K562 (cell line): ENCODE measurements around the gene TXNRD1. TPM values are rescaled to one million over a fixed set of nuclear protein-coding genes. Genes with fewer than 3 reads are reported as not detected.

Experiments used
- ATF1 ChIP-seq, 2 experiments: fragments of 450-650 bp in 1 of 2; IDR thresholded peaks; 2 replicates each; pipeline ENCODE4 v1.6.1; 2016; ENCODE audit warnings: missing compliant biosample characterization in 1 of 2, missing genetic modification characterization in 1 of 2
- CEBPG ChIP-seq, 3 experiments: fragments of 200-800 bp in 1 of 3; sonication (Bioruptor generic) in 1 of 3; sonication (generic) in 1 of 3; formaldehyde crosslinking in 1 of 3; IDR thresholded peaks in 2 of 3; conservative IDR thresholded peaks in 1 of 3; 2 replicates each; pipeline versions ENCODE4 v1.6.1 to v1.8.0; 2016 to 2022; ENCODE audit warnings: missing compliant biosample characterization in 2 of 3, missing genetic modification characterization in 2 of 3, mild to moderate bottlenecking in 1 of 3, missing genetic modification reagents in 1 of 3
- ELK1 ChIP-seq: sonication (generic); formaldehyde crosslinking; IDR thresholded peaks from 2 replicates; pipeline ENCODE4 v1.8.1; 2022; ENCODE audit warnings: missing genetic modification reagents
- HMG20A ChIP-seq: fragments of 450-650 bp; formaldehyde crosslinking; conservative IDR thresholded peaks from 2 replicates; pipeline ENCODE4 v1.4.0; 2020; ENCODE audit warnings: mild to moderate bottlenecking, mixed read lengths
- MAFK ChIP-seq: IDR thresholded peaks from 2 replicates; pipeline ENCODE4 v1.6.1; 2011; ENCODE audit warnings: low read length, improper control_type of control experiment
- NR4A1 ChIP-seq, 2 experiments: fragments of 250-450 bp in 1 of 2; fragments of 450-650 bp in 1 of 2; sonication (Bioruptor Pico) in 1 of 2; IDR thresholded peaks; 2 replicates each; pipeline versions ENCODE4 v1.4.0 to v1.6.1; 2016 to 2020; ENCODE audit warnings: mild to moderate bottlenecking in 2 of 2, missing compliant biosample characterization in 1 of 2, missing genetic modification characterization in 1 of 2, moderate library complexity in 1 of 2
- POLR2AphosphoS5 ChIP-seq: IDR thresholded peaks from 2 replicates; pipeline ENCODE4 v1.6.1; 2011; ENCODE audit warnings: mild to moderate bottlenecking, low read depth, low read length, moderate library complexity; ENCODE audit not compliant: control insufficient read depth, insufficient read depth
- POLR2B ChIP-seq: fragments of 450-650 bp; IDR thresholded peaks from 2 replicates; pipeline ENCODE4 v1.6.1; 2018; ENCODE audit warnings: low read depth; ENCODE audit not compliant: partially characterized antibody
- RBM17 ChIP-seq: fragments of 200-400 bp; formaldehyde crosslinking; IDR thresholded peaks from 2 replicates; pipeline ENCODE4 v1.6.1; 2017; ENCODE audit warnings: low read depth, mild to moderate bottlenecking, low read length, borderline replicate concordance
- TBL1XR1 ChIP-seq, 2 experiments: IDR thresholded peaks; 2 replicates each; pipeline ENCODE4 v1.6.1; 2012; ENCODE audit warnings: improper control_type of control experiment in 2 of 2, low read length in 2 of 2, mild to moderate bottlenecking in 1 of 2
- ZNF407 ChIP-seq: fragments of 450-650 bp; IDR thresholded peaks from 2 replicates; pipeline ENCODE4 v1.6.1; 2016; ENCODE audit warnings: low read depth
- polyA plus RNA-seq, 8 experiments: library from polyadenylated mRNA; depleted of rRNA in 4 of 8; stranded (reverse) in 5 of 8; unstranded in 3 of 8; fragments of >200 nt; fragmentation: Nextera tagmentation in 2 of 8; fragmentation: Illumina TruSeq in 1 of 8; extraction: Ambion mirVana in 2 of 8; extraction: Trizol in 1 of 8; gene quantifications; 2 replicates each; pipeline versions ENCODE4 v1.2.1 to v1.2.3, GENCODE V29; 2011 to 2014; ENCODE audit warnings: inconsistent platforms in 1 of 8, missing spikeins in 1 of 8
- total RNA-seq, 7 experiments: library from RNA; depleted of rRNA in 6 of 7; stranded (reverse); fragments of >200 nt in 6 of 7; fragmentation: Illumina TruSeq in 2 of 7; extraction: Trizol in 2 of 7; gene quantifications; 2 replicates each; pipeline versions ENCODE4 v1.2.1 to v1.2.3, GENCODE V29; 2011 to 2021; ENCODE audit warnings: low replicate concordance in 1 of 7

TXNRD1 gene
- total and polyA plus RNA-seq, 9 of the 15 experiments (the other 6 are each of a cell fraction or from before 2014, with no cell fraction given): 107 to 189 (median 146) TPM

- TF ChIP-seq ATF1 (CRISPR knock-in tag; IDR thresholded peaks at IDR 0.05) (no peak), ATF1 (tag; IDR thresholded peaks at IDR 0.05) (peak; percentile 91), POLR2AphosphoS5 (peak; percentile 64), NR4A1 (CRISPR knock-in tag; IDR thresholded peaks at IDR 0.05) (no peak), NR4A1 (tag; IDR thresholded peaks at IDR 0.05) (0 out of 2 replicates have a peak, but pooled peaks have one; percentile 22), MAFK (peak; percentile 69), TBL1XR1 (IDR thresholded peaks at IDR 0.05; ENCODE audit: low read length in 2 of 2) (peak; percentile 28 to 47; a peak in 1 of 4 replicates), ZNF407 (no peak), CEBPG (CRISPR knock-in tag; IDR thresholded peaks at IDR 0.05) (no peak), CEBPG (tag; conservative IDR thresholded peaks at IDR 0.05 in 1 of 2, IDR thresholded peaks at IDR 0.05 in 1 of 2) (no peak), POLR2B (peak; percentile 47), ELK1 (no peak), RBM17 (no peak), HMG20A (CRISPR knock-in tag) (no peak)
Measured at GRCh38 chr12:104288635-104289274, 73.2 kb downstream of the TXNRD1 start (continued).
